Renal cortical epithelial cell (primary cell): ENCODE measurements around the gene OR1K1. TPM values are rescaled to one million over a fixed set of nuclear protein-coding genes. Genes with fewer than 3 reads are reported as not detected.
A peak's percentile ranks its signal among the peaks of the same experiment; 100 is the strongest.
"Not testable (repeated sequence)": the region's sequence is repeated elsewhere in the genome, so short reads cannot be mapped to it uniquely, and the experiment has no call there.

Experiments
- DNase-seq: peaks from one replicate; pipeline ENCODE4 v3.0.0-alpha.2; 2011; ENCODE audit warnings: low read depth
- total RNA-seq: library from RNA; depleted of rRNA; stranded (reverse); fragments of >200 nt; gene quantifications from 2 replicates; pipeline ENCODE4 v1.2.3, GENCODE V29; 2014

The OR1K1 gene, protein sequence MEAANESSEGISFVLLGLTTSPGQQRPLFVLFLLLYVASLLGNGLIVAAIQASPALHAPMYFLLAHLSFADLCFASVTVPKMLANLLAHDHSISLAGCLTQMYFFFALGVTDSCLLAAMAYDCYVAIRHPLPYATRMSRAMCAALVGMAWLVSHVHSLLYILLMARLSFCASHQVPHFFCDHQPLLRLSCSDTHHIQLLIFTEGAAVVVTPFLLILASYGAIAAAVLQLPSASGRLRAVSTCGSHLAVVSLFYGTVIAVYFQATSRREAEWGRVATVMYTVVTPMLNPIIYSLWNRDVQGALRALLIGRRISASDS
- not detected in 2 replicates for total RNA-seq

DNA sequence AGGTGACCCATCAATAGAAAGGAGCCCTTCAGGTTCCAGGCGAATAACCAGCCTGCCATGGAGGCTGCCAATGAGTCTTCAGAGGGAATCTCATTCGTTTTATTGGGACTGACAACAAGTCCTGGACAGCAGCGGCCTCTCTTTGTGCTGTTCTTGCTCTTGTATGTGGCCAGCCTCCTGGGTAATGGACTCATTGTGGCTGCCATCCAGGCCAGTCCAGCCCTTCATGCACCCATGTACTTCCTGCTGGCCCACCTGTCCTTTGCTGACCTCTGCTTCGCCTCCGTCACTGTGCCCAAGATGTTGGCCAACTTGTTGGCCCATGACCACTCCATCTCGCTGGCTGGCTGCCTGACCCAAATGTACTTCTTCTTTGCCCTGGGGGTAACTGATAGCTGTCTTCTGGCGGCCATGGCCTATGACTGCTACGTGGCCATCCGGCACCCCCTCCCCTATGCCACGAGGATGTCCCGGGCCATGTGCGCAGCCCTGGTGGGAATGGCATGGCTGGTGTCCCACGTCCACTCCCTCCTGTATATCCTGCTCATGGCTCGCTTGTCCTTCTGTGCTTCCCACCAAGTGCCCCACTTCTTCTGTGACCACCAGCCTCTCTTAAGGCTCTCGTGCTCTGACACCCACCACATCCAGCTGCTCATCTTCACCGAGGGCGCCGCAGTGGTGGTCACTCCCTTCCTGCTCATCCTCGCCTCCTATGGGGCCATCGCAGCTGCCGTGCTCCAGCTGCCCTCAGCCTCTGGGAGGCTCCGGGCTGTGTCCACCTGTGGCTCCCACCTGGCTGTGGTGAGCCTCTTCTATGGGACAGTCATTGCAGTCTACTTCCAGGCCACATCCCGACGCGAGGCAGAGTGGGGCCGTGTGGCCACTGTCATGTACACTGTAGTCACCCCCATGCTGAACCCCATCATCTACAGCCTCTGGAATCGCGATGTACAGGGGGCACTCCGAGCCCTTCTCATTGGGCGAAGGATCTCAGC, at the start of gene OR1K1:
Gene OR1K1, plus strand, starts transcription at position 58 of the 995 bp plus-strand sequence. Its CDS starts 0 bp downstream, at position 58.
- DNase-seq, result no peak

DNA sequence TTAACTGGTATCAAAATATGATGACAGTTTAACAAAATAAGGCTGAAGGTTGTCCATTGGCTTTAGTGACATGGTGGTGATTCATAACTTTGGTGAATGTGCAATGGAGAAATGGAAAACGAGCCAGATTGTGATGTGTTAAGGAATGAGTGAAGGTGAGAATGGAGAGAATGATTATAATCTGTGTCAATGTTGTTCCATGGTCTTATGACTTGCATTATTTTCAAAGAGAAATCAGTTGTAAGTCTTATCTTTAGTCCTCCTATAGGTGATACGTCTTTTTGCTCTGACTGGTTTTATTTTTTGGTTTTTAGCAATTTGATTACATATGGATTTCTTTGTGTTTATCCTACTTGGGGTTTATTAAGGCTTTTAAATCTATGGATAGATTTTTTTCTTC, 45.1 kb upstream of the OR1K1 start:
- no peak for DNase-seq

- no peak for DNase-seq
Observed at GRCh38 chr9:122767817-122768216, 32.1 kb upstream of the OR1K1 start.

DNA sequence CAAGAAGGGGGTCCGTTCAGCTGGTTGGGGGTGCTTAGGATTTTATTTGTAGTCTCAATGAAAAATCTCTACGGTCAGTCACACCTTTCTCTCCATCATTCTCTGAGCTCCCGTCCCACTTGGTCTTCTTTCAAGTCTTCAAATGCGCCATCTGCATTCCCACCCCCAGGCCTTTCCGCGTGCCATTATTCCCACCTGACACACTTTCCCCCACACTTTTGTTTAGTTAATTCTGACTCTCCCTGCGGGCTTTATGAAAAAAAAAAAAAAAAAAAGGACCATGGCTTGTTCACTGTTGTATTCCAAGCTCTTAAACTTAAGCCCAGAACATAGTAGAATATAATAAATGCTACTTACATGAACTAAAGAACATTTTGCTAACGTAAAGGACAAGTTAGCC, 22.9 kb upstream of the OR1K1 start:
- DNase-seq, result no peak

GRCh38 chr9:122777935-122778627, 21.8 kb upstream of the OR1K1 start:
- DNase-seq, result peak; percentile 69

DNA sequence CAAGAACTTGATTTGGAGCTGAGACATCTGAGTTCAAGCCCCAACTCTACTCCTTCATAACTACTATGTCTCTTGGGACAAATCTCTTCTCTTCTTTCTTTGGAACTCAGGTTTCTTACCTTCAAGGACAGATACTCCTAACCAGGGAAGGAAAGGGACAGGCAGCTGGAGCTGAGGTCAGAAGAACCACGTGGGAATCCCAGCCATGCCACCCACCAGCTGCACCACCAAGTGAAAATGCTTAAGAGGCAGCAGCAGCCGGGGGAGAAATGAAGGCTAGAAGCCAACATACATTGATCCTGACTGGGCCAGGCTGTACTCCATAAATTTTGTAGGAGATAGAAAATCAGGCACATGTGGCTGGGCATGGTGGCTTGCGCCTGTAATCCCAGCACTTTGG, 20.7 kb upstream of the OR1K1 start:
- no peak for DNase-seq

GRCh38 chr9:122780026-122780425, 19.9 kb upstream of the OR1K1 start:
- DNase-seq, result peak; percentile 4

- no peak for DNase-seq
Observed at GRCh38 chr9:122781671-122782070, 18.3 kb upstream of the OR1K1 start.

GRCh38 chr9:122785269-122785668, 14.7 kb upstream of the OR1K1 start:
- DNase-seq, result no peak

GRCh38 chr9:122786338-122786737, 13.6 kb upstream of the OR1K1 start:
- DNase-seq, result no peak

GRCh38 chr9:122788831-122789230, 11.1 kb upstream of the OR1K1 start, which contains the start of gene OR5C1:
TSS of gene OR5C1 (plus strand) at chr9:122788933. CDS start at chr9:122788933, 0 bp downstream.
- no peak for DNase-seq

DNA sequence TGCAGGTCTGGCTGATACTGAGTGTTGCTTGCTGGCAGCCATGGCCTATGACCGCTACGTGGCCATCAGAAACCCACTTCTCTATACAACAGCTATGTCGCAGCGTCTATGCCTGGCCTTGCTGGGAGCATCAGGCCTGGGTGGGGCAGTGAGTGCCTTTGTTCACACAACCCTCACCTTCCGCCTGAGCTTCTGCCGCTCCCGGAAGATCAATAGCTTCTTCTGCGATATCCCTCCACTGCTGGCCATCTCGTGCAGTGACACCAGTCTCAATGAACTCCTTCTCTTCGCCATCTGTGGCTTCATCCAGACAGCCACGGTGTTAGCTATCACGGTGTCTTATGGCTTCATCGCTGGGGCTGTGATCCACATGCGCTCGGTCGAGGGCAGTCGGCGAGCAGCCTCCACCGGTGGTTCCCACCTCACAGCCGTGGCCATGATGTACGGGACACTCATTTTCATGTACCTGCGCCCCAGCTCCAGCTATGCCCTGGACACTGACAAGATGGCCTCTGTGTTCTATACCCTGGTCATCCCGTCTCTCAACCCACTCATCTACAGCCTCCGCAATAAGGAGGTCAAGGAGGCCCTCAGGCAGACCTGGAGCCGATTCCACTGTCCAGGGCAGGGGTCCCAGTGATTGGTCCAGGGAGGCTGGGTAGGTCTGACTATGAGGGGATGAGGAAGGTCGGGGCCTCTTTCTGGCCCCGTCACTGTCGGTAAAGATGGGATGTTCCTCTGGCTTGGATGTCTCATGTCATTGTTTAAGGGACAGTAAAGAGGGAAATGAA, 10.5 kb upstream of the OR1K1 start:
- no peak for DNase-seq

DNA sequence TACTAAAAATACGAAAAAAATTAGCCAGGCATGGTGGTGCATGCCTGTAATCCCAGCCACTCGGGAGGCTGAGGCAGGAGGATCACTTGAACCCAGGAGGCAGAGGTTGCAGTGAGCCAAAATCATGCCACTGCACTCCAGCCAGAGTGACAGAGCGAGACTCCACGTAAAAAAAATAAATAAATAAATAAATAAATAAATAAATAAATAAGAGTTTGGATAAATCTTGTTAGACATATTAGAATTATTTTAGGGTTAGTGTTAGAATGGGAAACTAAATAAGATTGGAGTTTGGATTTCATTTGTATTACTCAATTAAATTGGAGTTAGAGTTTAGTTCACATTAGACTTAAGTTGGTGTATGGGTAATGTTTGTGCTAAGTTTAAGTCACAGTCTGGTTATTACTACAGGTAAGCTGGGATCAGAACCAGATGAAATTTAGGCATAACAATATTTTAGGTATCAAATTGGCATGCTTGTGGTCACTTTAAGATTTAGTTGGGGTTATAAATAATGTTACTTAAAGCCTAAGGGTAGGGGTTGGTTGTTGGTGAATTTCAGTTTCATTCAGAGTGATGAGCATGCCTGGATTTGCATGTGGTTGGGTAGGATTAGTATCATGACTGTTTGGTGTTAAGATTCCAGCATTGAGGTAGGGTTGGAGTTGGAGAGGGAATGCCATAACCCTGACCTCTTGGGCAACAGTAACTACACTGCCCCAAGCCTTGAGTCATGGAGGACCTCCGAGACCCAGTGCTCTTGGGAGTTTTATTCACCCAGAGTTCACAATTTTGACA, 7.9 kb upstream of the OR1K1 start:
- DNase-seq, result no peak

DNA sequence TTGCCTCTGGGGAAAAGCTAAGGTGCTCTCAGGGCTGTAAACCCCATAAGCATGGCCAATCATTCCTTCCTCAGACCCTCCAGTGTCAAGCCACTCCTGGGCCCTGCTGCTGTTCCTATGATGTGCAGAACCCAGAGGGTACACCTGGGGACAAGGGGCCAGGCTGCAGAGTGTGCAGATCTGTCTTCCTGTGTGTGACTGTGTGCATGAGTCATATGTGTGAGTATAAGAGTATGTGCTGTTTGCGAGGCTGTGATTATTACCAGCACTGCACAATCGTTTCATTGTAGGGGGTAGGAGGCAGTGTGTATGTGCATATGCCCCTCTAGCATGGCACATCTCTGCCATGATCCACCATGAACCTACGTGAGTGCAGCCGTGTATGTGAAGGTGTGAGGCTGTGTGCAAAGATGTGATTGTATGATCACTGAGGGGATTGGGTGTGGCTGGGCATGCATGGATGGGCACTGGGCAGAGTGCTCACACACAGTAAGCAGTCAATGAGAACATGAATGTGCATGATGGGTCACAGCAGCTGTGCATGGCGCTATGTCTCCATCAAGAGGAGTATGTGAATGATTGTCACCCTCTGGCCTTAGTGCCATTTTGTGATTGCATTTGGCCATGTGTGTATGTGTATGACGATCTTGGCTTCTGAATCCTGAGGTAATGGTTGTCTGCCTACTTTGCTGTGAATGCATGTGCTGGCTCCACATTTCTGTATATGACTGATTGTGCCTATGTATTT, 2.4 kb upstream of the OR1K1 start:
- peak; percentile 11 for DNase-seq

GRCh38 chr9:122806661-122807060, 6.7 kb downstream of the OR1K1 start:
- DNase-seq, result no peak

DNA sequence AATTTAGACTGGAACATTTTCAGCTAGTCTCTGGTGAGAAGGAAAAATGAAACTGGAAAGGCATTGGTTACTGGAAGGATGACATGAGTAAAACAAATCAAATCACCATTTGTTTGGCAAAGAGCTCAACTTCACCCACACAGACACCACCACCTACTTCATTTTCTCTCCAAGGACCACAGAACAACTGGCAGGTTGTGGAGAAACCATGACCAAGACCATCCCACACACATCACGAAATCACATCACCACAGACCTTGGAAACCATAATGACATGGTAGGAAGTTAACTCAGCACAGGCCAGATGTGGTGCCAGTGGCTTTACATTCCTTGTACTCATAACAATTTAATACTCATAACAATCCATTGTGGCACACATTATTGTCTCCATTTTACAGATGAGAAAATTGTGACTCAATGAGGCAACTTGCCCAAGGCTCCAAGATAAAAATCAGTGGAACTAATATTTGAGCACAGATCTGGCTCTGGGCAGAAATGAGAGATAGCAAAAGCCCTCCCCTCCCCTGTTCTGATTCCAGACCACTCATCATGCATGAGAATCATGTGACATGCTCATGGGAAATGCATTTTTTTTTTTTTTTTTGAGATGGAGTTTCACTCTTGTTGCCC, 7.5 kb downstream of the OR1K1 start:
- DNase-seq, result no peak

DNA sequence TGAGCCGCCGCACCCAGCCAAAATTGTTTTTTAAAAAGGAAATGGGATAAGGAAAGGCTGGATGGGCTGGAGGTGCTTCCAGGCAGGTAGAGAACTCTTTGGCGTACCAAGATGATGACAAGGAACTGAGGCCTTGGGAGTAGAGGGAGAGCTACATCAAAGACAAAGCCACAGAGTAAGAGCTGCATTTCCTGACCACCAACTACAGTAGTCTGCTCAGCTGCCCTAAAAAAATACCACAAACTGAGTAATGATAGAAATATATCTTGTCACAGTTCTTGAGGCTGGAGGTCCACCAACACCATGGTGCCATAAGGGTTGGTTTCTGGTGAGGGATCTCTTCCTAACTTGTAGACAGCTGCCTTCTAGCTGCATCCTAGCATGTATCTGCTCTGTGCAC, 8.2 kb downstream of the OR1K1 start:
- DNase-seq, result no peak

DNA sequence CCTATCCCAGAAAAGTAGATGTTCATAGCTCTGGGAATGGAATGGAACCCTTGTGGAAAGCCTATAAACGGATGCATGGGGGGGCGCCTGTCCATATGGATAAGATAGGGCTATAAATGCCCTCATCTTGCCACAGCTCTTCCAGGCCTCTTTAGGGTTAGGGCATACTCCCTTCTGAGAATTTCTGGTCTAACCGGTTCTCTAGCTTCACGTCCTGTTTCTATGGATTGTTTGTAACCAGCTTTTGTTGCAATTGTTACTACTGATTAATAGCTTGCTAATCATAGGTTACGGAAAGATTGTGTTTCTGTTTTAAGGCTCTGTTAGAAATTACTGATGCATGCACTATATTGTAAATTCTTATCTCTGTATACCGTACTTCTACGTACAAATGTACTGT, 9.3 kb downstream of the OR1K1 start:
- not testable (repeated sequence) for DNase-seq

- DNase-seq, result peak; percentile 66
Observed at GRCh38 chr9:122810306-122810946, 10.5 kb downstream of the OR1K1 start.
